ENCODE measurements around the gene PKP2.

DNA sequence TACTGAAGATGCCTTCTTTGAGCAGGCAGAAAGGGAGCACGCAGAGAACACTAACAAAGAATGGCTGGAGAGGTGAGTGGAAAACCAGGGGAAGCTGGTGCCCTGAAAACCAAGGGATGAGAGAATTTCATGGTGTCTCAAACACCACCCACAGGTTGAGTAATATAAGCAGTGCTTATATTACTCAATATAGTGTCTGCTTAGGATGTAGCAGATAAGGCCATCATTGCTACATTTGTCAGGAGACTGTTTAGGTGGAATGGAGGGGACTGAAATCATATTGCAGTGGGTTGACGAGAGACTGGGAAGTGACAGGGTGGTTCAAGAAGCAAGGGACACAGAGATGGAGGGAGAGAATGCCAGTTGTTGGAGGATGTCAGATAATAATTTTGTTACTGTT lies 20.6 kb downstream of the PKP2 start:
- TF ChIP-seq, protein P1, sequence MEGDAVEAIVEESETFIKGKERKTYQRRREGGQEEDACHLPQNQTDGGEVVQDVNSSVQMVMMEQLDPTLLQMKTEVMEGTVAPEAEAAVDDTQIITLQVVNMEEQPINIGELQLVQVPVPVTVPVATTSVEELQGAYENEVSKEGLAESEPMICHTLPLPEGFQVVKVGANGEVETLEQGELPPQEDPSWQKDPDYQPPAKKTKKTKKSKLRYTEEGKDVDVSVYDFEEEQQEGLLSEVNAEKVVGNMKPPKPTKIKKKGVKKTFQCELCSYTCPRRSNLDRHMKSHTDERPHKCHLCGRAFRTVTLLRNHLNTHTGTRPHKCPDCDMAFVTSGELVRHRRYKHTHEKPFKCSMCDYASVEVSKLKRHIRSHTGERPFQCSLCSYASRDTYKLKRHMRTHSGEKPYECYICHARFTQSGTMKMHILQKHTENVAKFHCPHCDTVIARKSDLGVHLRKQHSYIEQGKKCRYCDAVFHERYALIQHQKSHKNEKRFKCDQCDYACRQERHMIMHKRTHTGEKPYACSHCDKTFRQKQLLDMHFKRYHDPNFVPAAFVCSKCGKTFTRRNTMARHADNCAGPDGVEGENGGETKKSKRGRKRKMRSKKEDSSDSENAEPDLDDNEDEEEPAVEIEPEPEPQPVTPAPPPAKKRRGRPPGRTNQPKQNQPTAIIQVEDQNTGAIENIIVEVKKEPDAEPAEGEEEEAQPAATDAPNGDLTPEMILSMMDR (conservative IDR thresholded peaks at IDR 0.05; ENCODE audit: low read length) = no peak
- TF ChIP-seq EZH2phosphoT487 (IDR thresholded peaks at IDR 0.05; ENCODE audit: borderline replicate concordance, low read depth, low read length) = no peak

Data from OCI-LY7 (cell line).